GM12874 (cell line): Measurements from ENCODE around the gene IMPG2.
A peak's percentile ranks its signal among the peaks of the same experiment; 100 is the strongest.

Source experiments
- CTCF ChIP-seq: IDR thresholded peaks from 2 replicates; pipeline ENCODE4 v1.5.1; 2011; ENCODE audit warnings: low read depth, mild to moderate bottlenecking, control low read depth, low read length, moderate library complexity; ENCODE audit not compliant: insufficient read depth

Gene IMPG2

GRCh38 chr3:101195951-101196713 is 124.2 kb downstream of the IMPG2 start:
- TF ChIP-seq CTCF: 0 out of 2 replicates have a peak, but pooled peaks have one; percentile 7

GRCh38 chr3:101194392-101194791 is 126.0 kb downstream of the IMPG2 start:
- TF ChIP-seq CTCF: no peak

GRCh38 chr3:101193957-101194356 is 126.4 kb downstream of the IMPG2 start:
- no peak for TF ChIP-seq CTCF

GRCh38 chr3:101189796-101190195 is 130.6 kb downstream of the IMPG2 start:
- no peak for TF ChIP-seq CTCF

- no peak for TF ChIP-seq CTCF
Measured at GRCh38 chr3:101189176-101189575, 131.2 kb downstream of the IMPG2 start.

- no peak for TF ChIP-seq CTCF
Measured at GRCh38 chr3:101185341-101185740, 135.0 kb downstream of the IMPG2 start.

- TF ChIP-seq CTCF: no peak
Measured at GRCh38 chr3:101184111-101184510, 136.3 kb downstream of the IMPG2 start.
